ENCODE data around the gene IFIT3.
"Not testable (repeated sequence)": the region's sequence is repeated elsewhere in the genome, so short reads cannot be mapped to it uniquely, and the experiment has no call there.

Gene IFIT3

GRCh38 chr10:89304446-89304845 is 23.4 kb upstream of the IFIT3 start:
- DNase-seq (no peak), ATAC-seq (no peak)

GRCh38 chr10:89304925-89305324 is 22.9 kb upstream of the IFIT3 start:
- DNase-seq = no peak
- ATAC-seq = no peak

GRCh38 chr10:89305766-89306433 is 21.9 kb upstream of the IFIT3 start:
- ATAC-seq = no peak
- no peak for DNase-seq

GRCh38 chr10:89306434-89307268 is 21.1 kb upstream of the IFIT3 start:
- ATAC-seq (no peak), DNase-seq (no peak)

- no peak for ATAC-seq
- no peak for DNase-seq
Observed at GRCh38 chr10:89307269-89307577, 20.6 kb upstream of the IFIT3 start.

- no peak for DNase-seq
- no peak for ATAC-seq
Observed at GRCh38 chr10:89308266-89308665, 19.5 kb upstream of the IFIT3 start.

GRCh38 chr10:89308736-89309135 is 19.1 kb upstream of the IFIT3 start:
- DNase-seq (no peak), ATAC-seq (no peak)

- no peak for ATAC-seq
- no peak for DNase-seq
Observed at GRCh38 chr10:89309156-89310055, 18.4 kb upstream of the IFIT3 start.

- no peak for DNase-seq
- ATAC-seq = no peak
Observed at GRCh38 chr10:89310056-89310893, 17.5 kb upstream of the IFIT3 start.

GRCh38 chr10:89312973-89313372 is 14.8 kb upstream of the IFIT3 start:
- no peak for ATAC-seq

GRCh38 chr10:89314676-89315075 is 13.1 kb upstream of the IFIT3 start:
- ATAC-seq = no peak
- no peak for DNase-seq

More at GRCh38 chr10:89312973-89313372, 14.8 kb upstream of the IFIT3 start:
- no peak for DNase-seq

GRCh38 chr10:89318047-89318446 is 9.8 kb upstream of the IFIT3 start:
- DNase-seq = not testable (repeated sequence)

GRCh38 chr10:89325081-89325480 is 2.7 kb upstream of the IFIT3 start:
- not testable (repeated sequence) for DNase-seq, ATAC-seq

More at GRCh38 chr10:89318047-89318446, 9.8 kb upstream of the IFIT3 start:
- ATAC-seq = not testable (repeated sequence)

GRCh38 chr10:89325856-89326255 is 1.9 kb upstream of the IFIT3 start:
- not testable (repeated sequence) for ATAC-seq, DNase-seq

- no peak for ATAC-seq
Observed at GRCh38 chr10:89329151-89329550, 1.4 kb downstream of the IFIT3 start.

GRCh38 chr10:89330014-89330413 is 2.2 kb downstream of the IFIT3 start:
- not testable (repeated sequence) for ATAC-seq, DNase-seq

More at GRCh38 chr10:89329151-89329550, 1.4 kb downstream of the IFIT3 start:
- no peak for DNase-seq

GRCh38 chr10:89330537-89331212 is 2.9 kb downstream of the IFIT3 start:
- DNase-seq (no peak), ATAC-seq (no peak)

GRCh38 chr10:89331487-89332122 is 3.8 kb downstream of the IFIT3 start:
- not testable (repeated sequence) for DNase-seq, ATAC-seq

GRCh38 chr10:89332123-89332633 is 4.4 kb downstream of the IFIT3 start:
- peak; percentile 20 for DNase-seq

GRCh38 chr10:89335226-89335625 is 7.4 kb downstream of the IFIT3 start:
- DNase-seq = no peak

More at GRCh38 chr10:89332123-89332633, 4.4 kb downstream of the IFIT3 start:
- ATAC-seq = peak; percentile 44

More at GRCh38 chr10:89335226-89335625, 7.4 kb downstream of the IFIT3 start:
- ATAC-seq = no peak

Measured in stimulated activated naive CD8-positive, alpha-beta T cell treated with anti-CD3 and anti-CD28 coated beads, Interleukin-15, Interleukin-2, amounts not matched to agents 100 U/mL and 50 U/mL, for 24 hours (primary cell).